Mucosa of gallbladder (tissue), 1 donor: ENCODE measurements around the gene FGF18. TPM values are rescaled to one million over a fixed set of nuclear protein-coding genes. Genes with fewer than 3 reads are reported as not detected.
"Not testable (repeated sequence)": the region's sequence is repeated elsewhere in the genome, so short reads cannot be mapped to it uniquely, and the experiment has no call there.

Experiments
- DNase-seq: peaks from one replicate; pipeline ENCODE4 v3.0.0-alpha.2; 2020; ENCODE audit warnings: low spot score
- total RNA-seq: library from RNA; stranded (reverse); gene quantifications from one replicate; pipeline ENCODE4 v1.2.1, GENCODE V29; 2021
- donor health status: DM: no; HTN: no; CAD: no.

The FGF18 gene
- total RNA-seq, 1 donor from 2014 or later, result 0.63 TPM

GRCh38 chr5:171496456-171496855 is 77.0 kb downstream of the FGF18 start:
- no peak for DNase-seq

- not testable (repeated sequence) for DNase-seq
These were observed 78.0 kb downstream of the FGF18 start for GRCh38 chr5:171497494-171497893.

GRCh38 chr5:171498166-171498565 is 78.7 kb downstream of the FGF18 start:
- DNase-seq, result no peak

- DNase-seq, result no peak
These were observed 80.2 kb downstream of the FGF18 start for GRCh38 chr5:171499611-171500010.

DNA sequence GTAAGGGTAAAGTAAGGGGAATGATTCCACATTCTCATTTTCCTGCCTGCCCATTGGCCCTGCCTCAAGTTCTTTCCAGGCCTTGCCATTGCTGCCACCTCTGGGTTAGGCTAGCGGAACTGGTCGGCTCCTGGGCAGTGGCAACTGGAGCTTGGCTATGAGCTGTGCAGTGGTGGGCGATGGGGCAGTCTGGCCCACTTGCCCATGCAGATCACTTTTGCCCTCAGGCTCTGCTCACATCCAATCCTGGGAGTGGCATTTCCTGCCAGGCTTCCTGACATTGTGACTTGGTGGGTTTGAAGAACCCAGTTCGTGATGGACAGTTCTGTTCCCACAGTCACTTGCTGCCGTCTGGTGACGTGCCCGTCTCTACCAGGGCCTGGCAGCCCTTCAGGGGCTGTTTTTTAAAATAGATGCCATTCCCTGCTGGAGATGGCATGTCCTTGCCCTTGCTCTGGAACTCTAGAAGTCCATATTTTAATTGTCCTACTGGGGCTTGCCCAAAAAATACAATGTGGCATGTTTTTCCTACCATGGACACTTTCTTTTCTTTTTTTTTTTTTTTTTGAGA is 86.1 kb downstream of the FGF18 start:
- DNase-seq, result no peak

- DNase-seq, result no peak
These were observed 87.5 kb downstream of the FGF18 start for GRCh38 chr5:171506951-171507350.

Other genes starting within 250 kb of the FGF18 start
- gene TLX3, start 110.4 kb upstream of the FGF18 start, total RNA-seq, result not detected
- 666 TPM for gene NPM1, start 31.8 kb upstream of the FGF18 start, total RNA-seq